ENCODE data around the gene CDC27. TPM values are rescaled to one million over a fixed set of nuclear protein-coding genes. Genes with fewer than 3 reads are reported as not detected.
"Not testable (repeated sequence)": the region's sequence is repeated elsewhere in the genome, so short reads cannot be mapped to it uniquely, and the experiment has no call there.

Gene CDC27
- total and polyA plus RNA-seq, 5 donors: 15.2 to 87.0 (median 82.0) TPM

DNA sequence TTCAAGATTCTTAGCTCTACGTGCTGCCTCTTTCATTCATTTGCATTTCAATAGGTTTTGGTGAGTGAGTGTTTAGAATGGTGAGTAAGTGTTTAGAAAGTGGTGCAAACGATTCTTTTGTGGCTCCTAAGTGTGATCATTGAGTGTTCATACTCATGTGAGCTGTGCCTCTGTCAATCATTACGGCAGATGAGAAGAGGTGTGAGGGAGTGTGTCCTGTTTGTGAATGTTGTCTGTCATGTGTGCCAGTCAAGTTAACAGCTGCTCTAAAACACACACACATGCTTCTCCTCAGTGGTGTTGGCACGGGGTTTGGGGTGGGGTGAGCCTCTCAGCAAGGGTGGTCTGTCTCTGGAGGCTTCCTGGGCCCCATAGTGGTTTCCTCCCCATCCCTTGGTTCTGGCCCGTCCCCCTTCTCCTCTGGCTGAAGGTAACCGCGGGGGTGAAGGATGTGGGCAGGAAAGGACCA is 31.5 kb upstream of the CDC27 start:
- DNase-seq: peak in 1 of 3 donors; percentile 50
- no peaks in the 10 kb centered on the region for H3K9me3 ChIP-seq (ENCODE audit: control insufficient read depth, low read length)
- no peaks in the 10 kb centered on the region for H3K27me3 ChIP-seq (ENCODE audit: control insufficient read depth, insufficient read depth)
- intact Hi-C loops (cut with DNase I): no loop called here
- peak overlapping the region; percentile 39 for H3K27ac ChIP-seq (ENCODE audit: low read length)
- peaks cover 9% of the 10 kb centered on the region for H3K4me1 ChIP-seq (ENCODE audit: control insufficient read depth, insufficient read depth, low read length)
- no peak for ATAC-seq
- 55% methylated on average over 7 of the region's 7 CpGs for WGBS
- H3K4me3 ChIP-seq (ENCODE audit: low read length): no peak overlapping the region

DNA sequence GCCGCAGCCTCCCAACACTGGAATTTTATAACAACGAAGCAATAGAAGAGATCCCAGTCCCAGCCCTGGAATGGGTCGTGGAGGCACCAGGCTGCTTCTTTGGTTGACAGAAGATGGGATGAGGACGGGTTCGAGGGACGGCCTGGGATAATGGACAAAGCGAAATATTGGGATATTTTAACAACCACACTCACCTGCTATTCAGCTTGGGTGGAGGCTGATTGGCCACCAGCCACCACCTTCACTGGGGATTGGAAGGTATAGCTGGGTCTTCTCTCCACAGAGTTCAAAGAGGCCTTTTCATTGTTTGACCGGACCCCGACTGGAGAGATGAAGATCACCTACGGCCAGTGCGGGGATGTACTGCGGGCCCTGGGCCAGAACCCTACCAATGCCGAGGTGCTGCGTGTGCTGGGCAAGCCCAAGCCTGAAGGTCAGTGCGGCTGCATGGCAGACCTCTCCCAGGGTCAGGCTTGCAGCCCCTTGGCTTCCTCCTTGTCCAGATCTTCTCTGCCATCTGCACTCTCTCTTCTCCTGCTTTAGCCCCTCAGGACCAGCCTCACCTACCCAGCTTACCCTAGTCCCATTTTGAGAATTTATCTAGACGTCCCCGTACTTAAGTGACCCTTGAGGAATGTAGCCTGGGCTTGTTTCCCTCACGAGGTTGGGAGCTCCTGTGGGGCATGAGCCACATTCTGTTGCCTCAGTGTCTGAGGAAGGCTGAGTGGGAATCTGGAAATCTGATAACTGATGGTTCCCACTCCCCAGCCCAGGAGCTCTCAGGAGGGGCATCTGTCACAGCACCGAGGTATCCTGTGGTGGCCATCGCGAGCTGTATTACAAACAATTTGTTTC is 30.8 kb upstream of the CDC27 start:
- intact Hi-C loops (cut with DNase I): no loop called here
- peak; percentile 1 to 4 for ATAC-seq
- H3K27me3 ChIP-seq (ENCODE audit: control insufficient read depth, insufficient read depth): no peaks in the 10 kb centered on the region
- no peaks in the 10 kb centered on the region for H3K9me3 ChIP-seq (ENCODE audit: control insufficient read depth, low read length)
- 71% methylated on average over 21 of the region's 21 CpGs for WGBS
- no peak overlapping the region for H3K4me3 ChIP-seq (ENCODE audit: low read length)
- peak in 1 of 3 donors; percentile 55 for DNase-seq
- peak overlapping the region; percentile 81 for H3K27ac ChIP-seq (ENCODE audit: low read length)
- peaks cover 9% of the 10 kb centered on the region for H3K4me1 ChIP-seq (ENCODE audit: control insufficient read depth, insufficient read depth, low read length)

DNA sequence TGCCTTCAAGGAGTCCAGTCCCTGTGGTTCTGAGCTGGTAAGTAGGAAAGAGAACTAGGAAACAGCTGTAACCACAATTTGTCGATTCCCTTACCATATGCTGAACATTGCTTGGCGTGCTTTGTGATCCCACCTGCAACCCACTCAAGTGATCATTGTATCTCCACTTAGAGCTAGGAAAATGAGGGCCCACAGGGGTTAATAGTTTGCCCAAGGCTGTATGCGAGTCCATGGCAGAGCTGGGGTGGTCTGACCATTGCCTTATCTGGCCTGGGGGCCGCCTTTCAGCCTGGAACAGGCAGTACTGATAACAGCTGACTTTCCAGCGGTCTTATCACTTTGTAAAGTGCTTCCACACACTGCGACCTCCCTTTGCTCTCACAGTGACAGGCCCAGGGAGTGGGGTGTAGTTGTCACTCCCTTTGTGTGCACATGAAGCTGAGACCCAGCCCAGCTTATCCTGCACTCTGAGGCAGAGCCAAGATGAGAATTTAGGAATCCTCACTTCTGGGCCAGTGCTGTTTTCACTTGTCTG is 29.9 kb upstream of the CDC27 start:
- ATAC-seq (peak; percentile 83 to 85), DNase-seq (peak in 2 of 3 donors; percentile 52 to 83)
- H3K27me3 ChIP-seq (ENCODE audit: control insufficient read depth, insufficient read depth): no peaks in the 10 kb centered on the region
- H3K4me1 ChIP-seq (ENCODE audit: control insufficient read depth, insufficient read depth, low read length): peaks cover 7% of the 10 kb centered on the region
- H3K4me3 ChIP-seq (ENCODE audit: low read length): no peak overlapping the region
- peak overlapping the region; percentile 83 for H3K27ac ChIP-seq (ENCODE audit: low read length)
- WGBS: 27% methylated on average over 6 of the region's 6 CpGs
- intact Hi-C loops (cut with DNase I): no loop called here
- H3K9me3 ChIP-seq (ENCODE audit: control insufficient read depth, low read length): no peaks in the 10 kb centered on the region

DNA sequence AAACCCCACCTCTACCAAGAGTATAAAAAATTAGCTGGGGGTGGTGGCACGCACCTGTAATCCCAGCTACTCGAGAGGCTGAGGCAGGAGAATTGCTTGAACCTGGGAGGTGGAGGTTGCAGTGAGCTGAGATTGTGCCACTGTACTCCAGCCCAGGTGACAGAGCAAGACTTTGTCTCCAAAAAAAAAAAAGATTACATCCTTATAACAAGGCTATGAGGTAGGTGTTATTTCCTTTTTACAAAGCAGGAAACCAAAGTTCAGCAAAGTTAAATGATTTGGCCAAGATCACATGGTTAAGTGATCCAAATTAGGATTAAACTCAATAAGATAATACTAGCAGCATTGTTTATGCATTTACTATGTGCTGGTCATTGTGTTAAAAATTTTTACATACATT is 28.2 kb upstream of the CDC27 start:
- intact Hi-C loops (cut with DNase I); H3K9me3 ChIP-seq (ENCODE audit: control insufficient read depth, low read length); ATAC-seq; H3K27me3 ChIP-seq (ENCODE audit: control insufficient read depth, insufficient read depth); DNase-seq; H3K27ac ChIP-seq (ENCODE audit: low read length); H3K4me3 ChIP-seq (ENCODE audit: low read length); H3K4me1 ChIP-seq (ENCODE audit: control insufficient read depth, insufficient read depth, low read length): not testable (repeated sequence)
- WGBS: 80% methylated on average over 2 of the region's 2 CpGs

DNA sequence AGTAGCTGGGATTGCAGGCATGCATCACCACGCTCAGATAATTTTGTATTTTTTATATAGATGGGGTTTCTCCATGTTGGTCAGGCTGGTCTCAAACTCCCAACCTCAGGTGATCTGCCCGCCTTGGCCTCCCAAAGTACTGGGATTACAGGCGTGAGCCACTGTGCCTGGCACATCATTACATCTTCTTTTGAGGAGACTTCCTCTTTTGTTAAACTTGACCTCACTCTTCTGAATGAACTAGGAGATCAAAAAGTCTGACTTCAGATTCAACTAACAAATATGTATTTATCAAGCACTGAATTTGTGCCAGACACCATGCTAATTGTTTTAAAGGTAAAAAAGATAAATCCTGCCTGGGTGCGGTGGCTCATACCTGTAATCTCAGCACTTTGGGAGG is 27.7 kb upstream of the CDC27 start:
- H3K4me1 ChIP-seq (ENCODE audit: control insufficient read depth, insufficient read depth, low read length); DNase-seq; intact Hi-C loops (cut with DNase I); ATAC-seq; H3K4me3 ChIP-seq (ENCODE audit: low read length); H3K9me3 ChIP-seq (ENCODE audit: control insufficient read depth, low read length); H3K27me3 ChIP-seq (ENCODE audit: control insufficient read depth, insufficient read depth); H3K27ac ChIP-seq (ENCODE audit: low read length): not testable (repeated sequence)
- 89% methylated on average over 4 of the region's 4 CpGs for WGBS

DNA sequence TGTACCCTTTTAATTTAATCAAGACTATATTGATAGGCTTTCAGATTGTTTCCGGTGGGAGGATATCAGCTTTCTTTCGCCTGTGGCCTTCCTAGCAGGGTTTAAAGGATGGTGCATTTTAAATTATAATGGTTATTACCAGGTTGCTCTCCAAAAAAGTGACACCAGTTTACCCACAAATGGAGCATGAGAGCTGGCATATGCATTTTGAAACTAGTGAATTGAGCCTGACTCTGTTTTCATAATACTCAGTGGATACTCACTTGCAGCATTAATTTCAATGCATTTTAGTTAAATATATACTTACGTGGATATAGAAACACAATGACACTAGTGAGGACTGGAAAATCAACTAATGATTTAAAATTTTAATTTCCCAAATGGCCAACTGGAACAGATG is 25.8 kb upstream of the CDC27 start:
- Histone ChIP-seq H3K4me1 (ENCODE audit: control insufficient read depth, insufficient read depth, low read length) (peaks cover 2% of the 10 kb centered on the region), H3K4me3 (ENCODE audit: low read length) (no peak overlapping the region), H3K9me3 (ENCODE audit: control insufficient read depth, low read length) (no peaks in the 10 kb centered on the region), H3K27me3 (ENCODE audit: control insufficient read depth, insufficient read depth) (no peaks in the 10 kb centered on the region), H3K27ac (ENCODE audit: low read length) (no peak overlapping the region)
- DNase-seq (no peak), ATAC-seq (no peak)
- 72% methylated on average over 3 of the region's 3 CpGs for WGBS
- intact Hi-C loops (cut with DNase I): no loop called here

DNA sequence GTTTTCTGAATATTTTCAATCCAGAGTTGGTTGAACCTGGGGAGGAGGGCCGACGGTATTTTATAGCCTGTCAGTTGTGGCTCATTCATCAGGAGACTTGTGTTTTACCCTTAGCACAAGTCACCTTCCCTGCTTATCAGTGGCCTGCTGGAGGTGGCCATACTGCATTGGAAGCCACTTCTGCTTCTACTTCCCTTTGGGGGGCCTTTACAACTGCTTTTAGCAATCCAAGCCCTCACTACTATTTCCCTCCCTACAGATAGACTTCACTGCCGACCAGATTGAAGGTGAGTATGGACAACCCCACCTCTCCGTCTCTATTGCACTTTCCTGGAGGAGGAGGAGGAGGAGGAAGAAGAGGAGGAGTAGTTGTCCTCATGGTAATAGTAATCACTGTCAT is 24.4 kb upstream of the CDC27 start:
- ATAC-seq: no peak
- H3K27ac ChIP-seq (ENCODE audit: low read length): no peak overlapping the region

DNA sequence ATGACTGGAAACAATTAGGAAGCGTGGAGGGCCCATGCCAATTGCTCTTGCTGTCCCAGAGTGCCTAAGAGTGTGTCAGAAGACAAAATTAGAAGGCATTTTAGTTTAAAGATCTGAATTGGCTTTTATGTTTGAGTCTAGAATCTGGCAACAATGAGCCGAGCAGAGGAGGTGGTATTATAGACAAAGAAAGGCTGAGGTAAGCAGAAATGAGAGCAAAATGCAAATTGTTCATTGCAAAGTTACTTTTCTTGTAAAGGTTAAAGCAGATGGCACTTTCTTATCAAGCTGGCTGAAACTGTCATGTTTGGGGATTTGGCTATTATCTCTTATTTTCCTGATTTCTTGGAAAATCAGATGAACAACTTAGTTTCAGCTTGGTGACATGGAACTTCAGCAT is 23.4 kb upstream of the CDC27 start:
- Histone ChIP-seq H3K9me3 (ENCODE audit: control insufficient read depth, low read length) (no peaks in the 10 kb centered on the region), H3K4me1 (ENCODE audit: control insufficient read depth, insufficient read depth, low read length) (no peaks in the 10 kb centered on the region), H3K27me3 (ENCODE audit: control insufficient read depth, insufficient read depth) (no peaks in the 10 kb centered on the region), H3K27ac (ENCODE audit: low read length) (peak overlapping the region; percentile 61), H3K4me3 (ENCODE audit: low read length) (peak overlapping the region; percentile 62)
- DNase-seq (no peak), ATAC-seq (no peak)
- 61% methylated on average over 2 of the region's 2 CpGs for WGBS
- intact Hi-C loops (cut with DNase I): no loop called here

More for the DNA sequence above, 24.4 kb upstream of the CDC27 start:
- Histone ChIP-seq H3K4me1 (ENCODE audit: control insufficient read depth, insufficient read depth, low read length) (no peaks in the 10 kb centered on the region), H3K9me3 (ENCODE audit: control insufficient read depth, low read length) (no peaks in the 10 kb centered on the region), H3K27me3 (ENCODE audit: control insufficient read depth, insufficient read depth) (no peaks in the 10 kb centered on the region), H3K4me3 (ENCODE audit: low read length) (no peak overlapping the region)
- DNase-seq: no peak
- intact Hi-C loops (cut with DNase I): no loop called here
- 72% methylated on average over 4 of the region's 4 CpGs for WGBS

DNA sequence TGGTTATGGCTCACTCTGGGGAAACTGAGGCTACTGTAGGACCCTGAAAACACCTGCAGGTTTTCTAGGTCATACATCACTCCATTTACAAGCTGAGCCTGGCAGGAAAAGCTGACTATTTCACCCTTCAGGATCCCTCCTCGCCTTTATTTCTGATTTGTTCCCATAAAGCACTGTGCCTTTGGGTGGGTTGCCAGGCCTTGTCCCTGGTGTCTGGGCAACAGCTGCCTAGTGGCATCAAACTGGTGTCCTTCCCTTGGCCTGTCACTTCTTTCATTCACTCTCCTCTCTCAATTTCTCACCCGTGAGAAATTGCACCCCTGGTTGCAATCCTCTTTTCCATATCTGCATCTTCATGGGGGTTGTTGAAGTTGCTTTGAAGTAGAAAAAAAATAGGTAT is 21.7 kb upstream of the CDC27 start:
- WGBS: 61% methylated on average over 2 of the region's 2 CpGs
- H3K27me3 ChIP-seq (ENCODE audit: control insufficient read depth, insufficient read depth): no peaks in the 10 kb centered on the region
- no peak for DNase-seq
- no peak for ATAC-seq
- intact Hi-C loops (cut with DNase I): no loop called here
- peak overlapping the region; percentile 94 for H3K27ac ChIP-seq (ENCODE audit: low read length)
- peak overlapping the region; percentile 62 for H3K4me3 ChIP-seq (ENCODE audit: low read length)
- peaks cover 3% of the 10 kb centered on the region for H3K4me1 ChIP-seq (ENCODE audit: control insufficient read depth, insufficient read depth, low read length)
- H3K9me3 ChIP-seq (ENCODE audit: control insufficient read depth, low read length): no peaks in the 10 kb centered on the region

DNA sequence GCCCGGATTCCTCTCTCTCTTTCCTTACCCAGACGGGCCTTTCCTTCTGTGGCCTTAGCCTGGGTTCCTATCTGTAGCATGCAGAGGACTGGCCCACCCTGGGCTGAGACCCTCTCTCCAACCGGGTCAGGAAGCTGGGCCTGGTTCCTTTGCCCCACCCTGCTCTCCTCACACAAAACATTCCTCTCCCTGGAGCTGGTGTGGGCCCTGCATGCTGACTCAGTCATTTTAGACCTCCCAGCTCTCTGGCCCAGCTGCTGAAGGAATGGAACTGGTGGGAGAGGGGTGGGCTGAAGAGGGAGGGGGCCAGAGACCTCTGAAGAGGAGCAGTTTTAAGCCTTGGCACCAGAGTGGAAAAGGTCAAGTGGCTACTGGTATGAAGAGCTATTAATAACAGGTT is 21.0 kb upstream of the CDC27 start:
- ATAC-seq: peak; percentile 7 to 14

DNA sequence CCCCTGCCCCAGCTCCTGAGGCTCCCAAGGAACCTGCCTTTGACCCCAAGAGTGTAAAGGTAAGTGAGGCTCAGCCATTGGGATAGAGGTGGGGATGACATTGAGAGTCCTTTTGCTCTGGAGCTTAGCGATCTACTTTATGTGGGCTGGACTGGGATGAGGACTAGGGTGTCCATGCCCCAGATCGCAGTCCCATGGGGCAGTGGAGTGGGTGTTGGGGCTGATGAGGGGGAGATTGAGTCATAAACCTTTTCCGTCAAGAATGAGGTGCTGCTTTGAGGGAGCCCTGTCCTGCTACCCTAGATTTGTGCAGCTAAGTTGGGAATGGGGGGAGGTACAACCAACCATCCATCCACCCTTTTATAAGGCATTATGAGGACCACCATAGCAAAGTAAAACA is 20.4 kb upstream of the CDC27 start:
- H3K27me3 ChIP-seq (ENCODE audit: control insufficient read depth, insufficient read depth): no peaks in the 10 kb centered on the region
- DNase-seq (no peak), ATAC-seq (peak; percentile 0 to 6)
- H3K4me3 ChIP-seq (ENCODE audit: low read length): peak overlapping the region; percentile 62
- 69% methylated on average over 3 of the region's 3 CpGs for WGBS
- intact Hi-C loops (cut with DNase I): no loop called here
- H3K9me3 ChIP-seq (ENCODE audit: control insufficient read depth, low read length): no peaks in the 10 kb centered on the region
- peak overlapping the region; percentile 94 for H3K27ac ChIP-seq (ENCODE audit: low read length)
- peaks cover 12% of the 10 kb centered on the region for H3K4me1 ChIP-seq (ENCODE audit: control insufficient read depth, insufficient read depth, low read length)

More for the DNA sequence above, 21.0 kb upstream of the CDC27 start:
- Histone ChIP-seq H3K9me3 (ENCODE audit: control insufficient read depth, low read length) (no peaks in the 10 kb centered on the region), H3K27me3 (ENCODE audit: control insufficient read depth, insufficient read depth) (no peaks in the 10 kb centered on the region), H3K4me3 (ENCODE audit: low read length) (peak overlapping the region; percentile 62), H3K4me1 (ENCODE audit: control insufficient read depth, insufficient read depth, low read length) (peaks cover 8% of the 10 kb centered on the region), H3K27ac (ENCODE audit: low read length) (peak overlapping the region; percentile 94)
- 35% methylated on average over 3 of the region's 3 CpGs for WGBS
- no peak for DNase-seq
- intact Hi-C loops (cut with DNase I): no loop called here

Measured in right cardiac atrium (tissue), 5 donors.